Activated CD8-positive, alpha-beta memory T cell treated with anti-CD3 and anti-CD28 coated beads for 4 hours (primary cell): ENCODE measurements around the gene CRIM1.

Source experiments
- DNase-seq, 2 donors: peaks; one replicate each; pipeline ENCODE4 v3.0.0-alpha.2; 2020; ENCODE audit warnings: low read depth in 2 of 2

CRIM1 gene

DNA sequence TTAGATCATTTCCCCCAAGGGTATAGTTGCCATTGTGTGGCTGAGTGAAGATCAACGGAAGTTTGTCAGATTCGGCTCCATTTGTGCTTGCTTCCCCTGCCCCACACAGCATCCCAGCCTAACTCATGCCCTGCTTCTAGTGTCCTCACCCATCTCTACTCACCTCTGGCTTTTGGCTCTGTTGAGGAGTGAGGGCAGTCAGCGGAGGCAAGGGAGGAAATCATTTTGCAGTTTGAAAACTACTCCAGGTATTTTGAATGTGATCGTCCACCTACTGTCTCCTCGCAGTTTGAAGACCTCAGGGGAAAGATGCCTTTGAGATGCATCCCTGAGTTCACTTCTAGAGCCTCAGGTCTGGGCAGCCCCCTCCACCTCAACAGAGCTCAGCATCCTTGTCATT lies 126.1 kb downstream of the CRIM1 start:
- no peak for DNase-seq

DNA sequence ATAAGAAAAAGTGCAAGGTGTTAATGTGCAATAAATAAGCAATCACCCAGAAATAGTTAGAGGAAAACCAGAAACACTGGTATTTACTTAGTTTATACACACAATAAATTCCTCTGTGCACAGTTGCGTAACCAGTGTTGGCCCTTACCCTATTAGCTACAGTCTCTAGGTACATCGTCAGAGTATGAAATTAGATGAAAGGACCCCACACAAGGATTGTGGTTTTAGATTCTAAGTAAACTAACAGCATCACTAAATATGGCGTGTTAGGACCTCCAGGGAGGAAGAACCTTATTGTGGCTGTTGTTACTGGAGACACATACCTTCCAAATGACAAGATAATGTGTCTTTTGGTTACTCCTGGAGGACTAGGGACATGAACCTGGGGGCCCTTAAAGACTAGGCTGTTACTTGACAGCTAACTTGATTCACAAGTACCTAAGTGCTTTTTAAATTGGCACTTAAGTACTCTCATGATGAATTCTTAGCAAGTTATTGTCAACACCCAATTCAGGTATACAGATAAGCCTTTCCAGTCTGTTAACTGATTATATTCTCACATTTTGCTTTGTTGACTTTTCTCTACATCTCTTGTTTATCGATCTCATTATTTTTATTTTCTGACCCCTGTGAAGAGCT lies 127.1 kb downstream of the CRIM1 start:
- no peak for DNase-seq

DNA sequence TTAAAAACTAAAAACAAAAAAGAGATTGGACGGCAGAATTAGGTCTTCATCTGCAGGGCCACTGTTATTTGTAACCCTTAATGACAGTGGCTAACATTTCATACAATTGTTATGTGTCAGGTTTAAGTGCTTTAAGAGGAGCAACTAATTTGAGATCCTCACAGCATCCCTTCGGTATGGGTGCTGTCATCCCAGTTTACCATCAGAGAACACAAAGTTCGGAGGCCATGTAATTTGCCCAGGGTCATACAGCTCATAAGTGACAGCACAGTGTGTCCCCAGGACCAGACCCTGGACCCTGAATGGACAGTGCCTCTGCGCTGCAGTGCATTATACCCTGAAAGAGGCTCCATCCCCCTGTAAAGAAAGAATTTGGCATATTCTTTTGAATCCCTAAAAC lies 127.7 kb downstream of the CRIM1 start:
- no peak for DNase-seq

DNA sequence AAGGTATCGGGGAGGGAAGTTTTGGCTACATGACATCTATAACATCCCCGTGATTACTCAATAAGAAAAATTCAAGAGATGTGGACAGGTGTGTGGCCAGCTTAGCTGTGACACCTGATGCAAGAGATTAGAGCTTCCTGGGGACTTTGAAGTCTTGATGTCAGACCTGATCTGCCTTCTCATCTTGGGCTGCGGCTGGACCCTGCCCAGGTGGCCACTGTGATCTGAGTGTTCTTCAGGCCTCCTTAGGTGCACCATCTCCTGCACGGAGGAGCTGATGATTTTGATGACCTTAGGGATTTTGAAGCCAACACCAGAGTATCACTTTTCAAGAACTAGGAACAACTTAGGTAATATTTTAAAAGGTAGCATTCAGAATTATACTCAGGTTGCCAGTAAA lies 128.9 kb downstream of the CRIM1 start:
- no peak for DNase-seq

DNA sequence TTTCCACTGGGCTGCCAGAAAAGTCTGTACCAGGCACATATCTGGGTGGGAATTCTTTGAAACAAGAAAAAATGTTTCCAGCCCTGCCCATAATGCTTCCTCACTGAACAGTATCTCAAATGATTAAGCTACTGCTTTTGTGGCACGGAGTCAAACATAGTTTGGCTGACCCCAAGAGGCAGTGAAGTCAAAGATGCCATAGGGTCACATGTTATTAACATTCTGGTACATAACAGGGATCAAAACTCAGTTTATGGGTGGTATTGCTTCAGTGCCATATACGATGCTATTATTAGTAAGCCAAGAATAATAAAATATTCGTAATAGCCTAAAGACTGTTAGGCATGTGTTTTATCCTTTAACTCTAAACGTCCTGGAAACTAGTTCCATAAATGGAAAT lies 129.9 kb downstream of the CRIM1 start:
- DNase-seq = no peak

DNA sequence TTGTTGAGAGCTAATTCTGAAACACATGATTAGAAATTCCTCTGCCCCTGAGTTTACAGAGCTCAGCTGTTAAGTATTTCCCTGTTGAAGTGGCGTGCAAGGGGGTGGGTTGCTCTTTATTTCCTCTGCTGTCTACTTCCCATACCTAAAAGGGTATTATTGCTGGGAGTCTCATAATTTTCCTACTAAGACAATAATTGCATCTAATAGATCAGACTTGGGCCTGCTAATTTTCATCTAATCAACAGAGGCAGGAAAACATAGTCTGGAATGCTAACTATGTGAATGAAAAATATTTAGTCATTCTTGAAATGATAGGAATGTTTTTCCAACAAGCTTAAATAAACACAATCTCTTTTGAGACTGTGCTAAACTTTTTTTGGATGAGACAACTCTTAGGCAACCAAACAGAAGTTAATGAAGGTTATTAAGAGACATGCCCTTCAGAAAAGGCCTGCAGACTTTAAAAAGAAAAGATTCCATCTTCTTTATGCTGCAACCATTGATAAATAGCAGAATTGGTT lies 131.0 kb downstream of the CRIM1 start:
- DNase-seq = no peak

DNA sequence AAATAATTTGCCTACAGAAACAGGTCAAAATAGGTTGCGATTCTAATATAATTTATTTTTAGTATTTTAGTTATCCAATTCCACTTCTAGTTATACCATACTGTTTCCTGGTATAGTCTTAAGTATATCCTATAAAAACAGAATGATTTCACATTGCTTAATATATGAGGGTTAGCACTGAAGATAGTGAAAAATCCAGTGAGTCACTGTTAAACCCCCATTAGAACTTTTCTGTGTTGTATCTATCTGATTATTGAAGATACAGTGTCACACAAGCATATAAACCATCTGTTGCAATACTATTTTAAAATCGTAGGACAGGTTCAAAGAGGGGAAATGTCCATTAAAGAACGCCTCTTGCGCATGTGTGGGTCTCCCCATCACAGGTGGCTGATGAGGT lies 132.4 kb downstream of the CRIM1 start:
- DNase-seq = no peak

DNA sequence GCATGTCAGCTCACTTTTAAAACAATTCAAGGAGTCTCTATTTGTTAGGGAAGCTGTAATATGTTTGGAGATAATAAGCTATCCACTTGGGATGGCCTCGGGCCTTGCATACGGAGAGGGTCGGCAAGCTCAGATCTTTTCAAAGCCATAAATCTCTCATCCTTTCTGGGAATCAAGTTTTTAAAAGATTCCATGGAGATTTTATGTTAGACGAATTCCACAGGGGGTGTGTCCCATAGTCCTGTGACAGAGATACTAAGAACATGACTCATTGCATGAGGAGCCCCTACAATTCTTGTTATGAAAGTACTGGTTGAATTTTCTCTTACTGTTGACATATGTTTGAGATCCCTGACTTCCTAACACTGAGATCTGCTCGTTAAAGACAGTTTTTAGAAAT lies 133.7 kb downstream of the CRIM1 start:
- no peak for DNase-seq

DNA sequence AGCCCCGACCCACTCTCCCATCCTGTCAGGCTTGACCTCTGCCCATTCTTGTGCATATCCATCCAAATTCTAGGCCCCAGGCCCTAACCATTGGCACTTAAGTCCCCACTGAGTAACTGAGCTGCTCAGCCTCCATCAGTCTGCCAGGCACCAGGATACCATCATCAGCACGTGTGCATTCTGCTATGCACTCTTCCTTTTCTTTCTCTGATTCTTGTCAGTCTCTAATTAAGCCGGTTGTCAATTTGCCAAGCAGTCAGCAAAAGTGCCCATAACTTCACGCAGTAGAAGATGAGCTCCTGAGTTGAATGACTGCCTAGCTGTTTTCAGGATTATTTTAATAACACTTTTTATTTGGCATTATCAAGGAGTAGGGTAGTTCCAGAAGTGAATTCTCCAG lies 135.2 kb downstream of the CRIM1 start:
- no peak for DNase-seq

DNA sequence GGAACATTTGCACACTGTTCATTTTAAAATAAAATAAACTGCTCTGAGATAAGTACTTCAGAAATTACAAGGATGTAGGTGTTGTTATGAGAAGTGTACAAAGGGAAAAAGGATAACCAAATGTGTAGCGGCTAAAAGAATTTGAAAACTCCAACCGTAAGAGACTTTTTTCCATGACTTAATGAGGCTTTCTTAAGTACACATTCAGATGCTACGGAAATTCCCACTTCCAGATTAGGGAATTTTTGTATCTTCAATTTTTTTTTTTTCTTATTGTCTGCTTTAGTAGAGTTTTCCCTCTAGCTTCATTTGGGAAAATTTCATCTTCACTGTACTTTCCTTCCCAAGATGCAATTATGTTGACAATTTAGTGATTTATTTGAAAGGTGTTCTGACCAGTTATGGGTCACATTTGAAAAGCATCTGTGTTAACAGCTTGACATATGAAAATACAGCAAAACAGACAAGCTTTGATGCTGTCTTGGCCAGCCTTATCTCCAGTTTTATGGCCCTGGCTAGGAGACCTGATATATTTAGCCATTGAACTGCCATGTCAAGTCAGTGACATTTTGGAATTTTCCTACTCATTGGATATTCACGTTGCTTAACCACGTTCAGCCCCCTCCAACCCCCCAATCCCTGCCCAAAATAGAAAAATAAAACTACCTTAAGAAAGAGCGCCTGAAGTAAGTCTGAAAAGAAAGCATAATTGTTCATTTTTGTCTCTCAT lies 136.8 kb downstream of the CRIM1 start:
- no peak for DNase-seq

DNA sequence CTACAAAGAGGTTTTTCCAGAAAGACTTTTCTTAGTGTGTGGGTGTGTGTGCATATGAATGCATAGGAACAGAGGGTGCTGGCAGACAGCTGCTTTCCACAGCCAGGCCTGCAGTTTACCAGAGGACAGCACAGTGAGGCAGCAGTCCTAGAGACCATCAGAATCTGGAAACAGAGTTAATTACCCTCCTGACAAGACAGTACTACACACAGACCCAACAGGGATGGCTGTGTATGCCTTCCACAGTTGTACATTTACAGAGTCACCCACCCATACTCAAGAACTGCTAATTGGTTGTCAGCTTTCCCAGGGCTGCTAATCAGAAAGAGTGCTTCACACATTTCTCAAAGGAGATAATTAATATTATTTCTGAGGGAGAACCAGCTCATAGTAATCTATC lies 137.7 kb downstream of the CRIM1 start:
- no peak for DNase-seq

DNA sequence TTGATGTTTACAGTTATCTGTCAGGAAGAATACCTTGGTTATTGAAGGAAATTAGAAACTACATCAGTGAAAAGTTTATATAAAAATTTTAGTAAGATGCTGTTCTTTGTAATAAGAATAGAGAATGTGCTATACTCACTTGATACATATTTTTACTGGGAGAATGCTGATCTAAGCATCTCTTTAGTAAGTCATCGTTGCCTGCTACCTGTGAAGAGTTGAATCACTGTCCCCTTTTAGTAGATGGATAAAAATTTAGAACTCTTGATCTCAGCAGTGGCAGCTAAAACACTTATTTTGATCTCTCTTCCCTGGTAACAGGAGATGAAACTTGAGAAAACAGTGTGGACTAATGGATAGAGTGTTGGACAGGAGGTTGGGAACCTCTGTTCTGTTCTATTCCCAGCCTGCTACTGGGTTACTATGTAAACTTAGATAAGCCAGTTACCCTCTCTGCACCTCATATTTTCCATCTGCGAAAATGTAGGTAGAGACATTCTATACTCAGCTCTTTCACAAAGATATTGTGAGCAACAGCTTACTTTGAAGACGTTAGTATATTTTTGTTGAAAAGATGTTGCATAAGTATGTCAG lies 142.1 kb downstream of the CRIM1 start:
- DNase-seq = no peak

DNA sequence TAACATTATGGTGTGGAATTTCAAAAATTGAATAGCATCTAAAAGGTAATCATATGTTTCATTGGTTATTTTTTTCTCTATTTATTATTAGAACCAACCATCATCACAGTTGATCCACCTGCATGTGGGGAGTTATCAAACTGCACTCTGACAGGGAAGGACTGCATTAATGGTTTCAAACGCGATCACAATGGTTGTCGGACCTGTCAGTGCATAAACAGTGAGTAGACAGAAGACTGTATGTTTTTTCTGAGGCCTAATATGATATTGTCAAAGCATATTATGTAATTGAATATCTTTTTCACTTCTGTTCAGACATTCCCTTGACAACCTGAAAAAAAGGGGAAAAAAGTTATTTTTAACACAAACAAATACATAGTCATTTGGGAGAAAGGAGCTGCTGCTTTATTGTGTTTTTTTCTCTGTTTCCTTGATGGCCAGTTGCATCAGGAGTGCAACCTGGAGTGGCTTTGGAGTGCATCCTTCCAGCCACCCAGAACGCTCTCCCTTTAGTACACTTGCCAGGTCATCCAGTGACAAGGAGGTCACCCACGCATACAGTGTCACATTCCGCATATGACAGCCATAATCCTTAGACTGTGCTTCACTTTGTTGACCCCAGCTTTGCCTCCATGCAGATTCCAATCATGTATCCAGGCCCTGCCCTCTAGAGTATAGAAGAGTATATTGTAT lies 143.7 kb downstream of the CRIM1 start:
- no peak for DNase-seq

DNA sequence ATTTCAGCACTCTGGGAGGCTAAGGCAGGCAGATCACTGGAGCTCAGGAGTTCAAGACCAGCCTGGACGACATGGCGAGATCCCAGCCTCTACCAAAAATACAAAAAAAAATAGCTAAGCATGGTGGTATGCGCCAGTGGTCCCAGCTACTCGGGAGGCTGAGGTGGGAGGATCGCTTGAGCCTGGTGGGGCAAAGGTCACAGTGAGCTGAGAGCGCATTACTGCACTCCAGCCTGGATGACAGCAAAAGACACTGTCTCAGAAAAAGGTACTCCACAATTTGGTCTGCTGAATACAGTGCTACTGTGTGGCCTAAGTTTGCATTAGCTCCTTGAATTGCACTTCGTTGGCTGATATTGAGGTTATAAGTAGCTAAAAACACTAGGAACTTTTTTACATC lies 144.5 kb downstream of the CRIM1 start:
- DNase-seq = no peak

DNA sequence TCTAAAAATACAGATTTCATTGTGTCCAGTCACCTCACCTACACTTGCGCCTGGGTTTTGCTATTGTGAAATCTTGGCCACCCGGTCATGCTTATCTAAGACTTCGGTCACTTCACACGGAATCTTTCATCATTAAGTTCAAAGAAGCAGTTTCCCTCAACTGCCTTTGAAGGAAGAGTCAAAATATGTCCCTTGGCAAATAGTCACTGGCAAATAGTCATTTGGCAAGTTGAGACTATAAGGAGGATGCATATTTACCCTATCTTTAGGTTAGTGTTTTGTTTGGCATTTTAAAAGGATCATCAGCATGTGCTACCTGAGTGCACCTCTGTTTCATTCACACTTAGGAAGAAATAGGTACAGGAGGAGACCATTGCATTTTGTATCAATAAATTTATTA lies 146.5 kb downstream of the CRIM1 start:
- no peak for DNase-seq

DNA sequence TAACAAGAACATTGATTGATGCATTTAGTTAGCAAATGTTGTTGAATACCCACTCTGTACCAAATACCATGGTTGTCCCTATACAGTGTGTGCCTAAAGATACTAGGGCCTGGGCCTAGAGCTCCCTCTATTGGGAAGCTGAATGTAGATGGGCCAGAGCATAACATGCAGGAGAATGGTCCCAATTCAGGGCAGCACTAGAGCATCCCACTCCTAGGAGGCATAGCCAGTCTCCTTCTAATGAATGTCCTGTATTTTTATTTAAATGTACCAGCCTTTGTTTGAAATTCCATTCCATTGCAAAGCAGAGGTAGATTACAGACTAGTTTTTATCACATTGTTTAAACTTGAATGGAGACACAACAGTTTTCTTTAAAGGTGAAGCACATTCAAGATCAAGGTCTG lies 151.8 kb downstream of the CRIM1 start:
- DNase-seq = no peak

DNA sequence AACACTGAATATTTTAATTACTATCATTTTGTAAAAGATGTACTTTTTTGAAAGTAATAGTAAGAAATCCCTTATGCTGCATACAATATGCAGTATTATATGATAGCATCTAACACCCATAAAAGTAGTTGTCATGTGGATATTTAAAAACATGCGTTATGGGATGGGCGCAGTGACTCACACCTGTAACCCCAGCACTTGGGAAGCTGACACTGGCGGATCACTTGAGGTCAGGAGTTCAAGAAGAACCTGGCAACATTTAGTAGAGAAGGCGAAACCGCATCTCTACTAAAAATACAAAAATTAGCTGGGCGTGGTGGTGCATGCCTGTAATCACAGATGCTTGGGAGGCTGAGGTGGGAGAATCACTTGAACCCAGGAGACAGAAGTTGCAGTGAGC lies 153.5 kb downstream of the CRIM1 start:
- no peak for DNase-seq

DNA sequence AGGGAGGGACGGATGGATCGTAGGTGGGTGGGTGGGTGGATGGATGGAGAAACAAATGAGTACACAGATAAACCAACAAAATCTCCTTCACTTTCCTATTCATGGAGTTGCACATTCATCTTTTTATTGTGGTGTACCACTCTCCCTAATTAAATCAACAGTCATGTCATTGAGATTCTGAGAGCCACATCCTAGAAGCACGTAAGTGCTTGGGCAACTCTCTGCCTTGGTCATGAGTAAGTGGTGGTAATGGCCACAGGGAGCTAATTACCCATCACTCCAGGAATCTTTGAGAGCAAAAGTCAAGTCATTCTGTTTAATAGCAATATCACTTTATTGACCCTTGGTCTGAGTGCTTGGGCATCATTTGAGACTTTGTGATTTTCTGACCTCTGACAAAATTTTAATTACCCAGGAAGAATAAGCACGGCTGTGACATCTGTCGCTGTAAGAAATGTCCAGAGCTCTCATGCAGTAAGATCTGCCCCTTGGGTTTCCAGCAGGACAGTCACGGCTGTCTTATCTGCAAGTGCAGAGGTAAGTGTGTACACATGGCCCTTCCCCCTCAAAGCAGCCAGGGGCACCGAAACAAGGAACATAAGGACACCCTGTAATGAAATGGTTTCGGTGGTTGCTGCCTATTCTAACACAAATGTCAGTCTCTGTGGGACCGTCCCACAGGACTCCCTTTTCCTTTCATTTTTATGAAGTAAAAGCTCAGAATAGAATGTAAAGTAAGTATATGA lies 156.5 kb downstream of the CRIM1 start:
- no peak for DNase-seq

DNA sequence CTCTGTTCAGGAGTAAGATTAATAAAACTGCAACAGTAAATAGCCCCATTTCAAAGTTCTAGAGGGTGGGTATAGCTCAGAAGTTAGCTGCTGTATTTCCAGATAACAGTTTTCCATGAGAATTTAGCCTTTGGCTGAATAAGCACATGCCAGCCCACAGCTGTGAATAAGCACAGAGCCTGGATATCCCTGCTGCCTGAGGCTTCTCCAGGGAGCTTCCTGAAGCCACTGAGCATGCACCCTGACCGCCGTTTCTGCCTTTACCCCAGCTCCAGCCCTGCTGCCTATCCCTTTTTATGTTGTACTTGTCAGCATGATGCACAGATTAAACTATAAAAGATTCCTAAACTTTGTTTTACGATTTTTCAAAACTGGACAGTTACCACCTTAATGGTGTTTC lies 157.1 kb downstream of the CRIM1 start:
- DNase-seq = no peak

DNA sequence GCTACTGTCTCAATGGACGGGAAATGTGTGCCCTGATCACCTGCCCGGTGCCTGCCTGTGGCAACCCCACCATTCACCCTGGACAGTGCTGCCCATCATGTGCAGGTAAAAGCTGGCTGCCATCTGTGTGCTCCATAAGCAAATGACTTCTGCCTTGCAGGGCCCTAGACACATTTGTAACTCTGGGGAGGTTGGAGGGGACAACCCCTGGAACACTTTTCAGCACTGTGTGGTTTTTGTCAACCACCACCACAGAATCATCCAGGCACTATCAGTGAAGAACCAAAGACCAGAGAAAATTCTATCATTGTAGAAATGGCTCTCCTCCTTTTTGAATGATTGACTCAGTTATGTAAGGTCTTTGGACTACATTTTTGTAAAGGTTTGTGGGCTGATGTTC lies 158.1 kb downstream of the CRIM1 start:
- DNase-seq = no peak

DNA sequence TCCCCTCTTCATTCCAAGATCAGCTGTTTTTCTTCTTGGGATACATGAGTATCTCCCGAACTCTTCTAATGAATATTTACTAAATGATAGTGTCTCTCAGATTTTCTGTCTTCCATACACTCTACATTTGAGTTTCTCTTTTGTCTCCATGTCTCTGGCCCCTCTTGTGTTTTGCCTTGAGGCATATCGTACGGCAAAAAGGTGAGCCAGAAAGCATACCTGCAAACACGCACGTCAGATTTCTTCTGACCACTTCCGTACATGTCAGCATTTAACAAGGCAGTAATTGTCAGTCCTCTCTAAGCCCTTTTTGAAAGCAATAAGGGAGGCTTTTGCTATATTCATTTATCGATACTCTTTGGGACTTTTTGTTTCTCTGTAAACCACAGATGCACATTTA lies 160.0 kb downstream of the CRIM1 start:
- no peak for DNase-seq
